Measurements from ENCODE around the gene MARK1. TPM values are rescaled to one million over a fixed set of nuclear protein-coding genes. Genes with fewer than 3 reads are reported as not detected.

Gene MARK1
- polyA plus RNA-seq, 4 donors, result 8.4 to 11.2 (median 10.8) TPM

DNA sequence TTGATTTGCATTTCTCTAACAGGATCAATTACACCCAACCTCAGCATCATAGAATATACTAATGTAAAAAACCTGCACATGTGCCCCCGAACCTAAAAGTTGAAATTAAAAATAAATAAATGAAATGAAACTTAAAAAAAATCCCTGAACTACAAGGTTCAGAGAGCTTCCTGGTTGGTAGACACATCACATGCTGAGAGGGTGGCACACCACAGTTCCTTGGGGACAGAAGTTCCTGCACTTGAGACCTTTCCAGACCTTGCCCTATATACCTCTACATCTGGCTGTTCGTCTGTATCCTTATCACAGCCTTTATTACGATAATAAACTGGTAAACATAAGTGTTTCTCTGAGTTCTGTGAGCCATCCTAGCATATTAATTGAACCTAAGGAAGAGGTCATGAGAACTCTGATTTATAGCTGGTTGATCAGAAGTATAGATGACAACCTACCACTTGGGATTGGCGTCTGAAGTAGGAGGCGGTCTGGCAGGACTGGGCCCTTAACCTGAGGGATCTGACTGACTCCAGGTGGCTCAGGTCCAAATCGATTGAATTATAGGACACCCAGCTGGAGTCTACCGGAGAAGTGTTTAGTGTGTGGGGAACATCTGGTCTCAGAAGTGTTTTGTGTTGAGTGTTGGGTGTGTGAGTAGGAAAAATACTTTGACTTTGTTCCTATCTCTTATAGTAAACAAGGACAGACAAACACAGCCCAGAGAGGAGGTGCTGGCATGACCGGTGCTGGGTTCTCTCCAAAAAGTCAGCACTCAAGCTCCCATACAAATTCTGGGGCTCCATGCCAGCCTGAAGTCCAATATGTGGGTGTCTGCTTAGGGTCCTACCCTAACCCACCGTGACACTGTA, 181.2 kb downstream of the MARK1 start:
- DNase-seq (ENCODE audit: low read depth in 4 of 4, low spot score in 3 of 4), result no peak

DNA sequence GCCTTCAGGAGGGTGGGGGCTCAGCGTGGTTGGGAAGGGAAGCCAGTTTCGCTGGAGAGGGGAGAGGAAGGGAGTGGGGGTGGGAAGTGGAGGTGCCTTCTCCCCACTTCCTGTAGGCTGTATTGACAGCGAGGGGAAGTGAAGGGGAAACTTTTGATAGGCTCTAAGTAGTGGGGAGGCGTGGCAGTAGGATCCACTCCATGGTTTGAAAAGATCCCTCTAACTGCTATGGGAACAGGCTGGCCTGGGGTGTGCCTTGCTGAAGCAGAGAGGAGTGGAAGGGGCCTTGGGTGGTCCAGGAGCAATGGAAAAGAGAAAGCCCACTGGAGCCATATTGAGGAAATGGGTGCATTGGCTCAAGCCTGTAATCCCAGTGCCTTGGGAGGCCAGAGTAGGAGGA, 182.4 kb downstream of the MARK1 start:
- no peak for DNase-seq (ENCODE audit: low read depth in 4 of 4, low spot score in 3 of 4)

DNA sequence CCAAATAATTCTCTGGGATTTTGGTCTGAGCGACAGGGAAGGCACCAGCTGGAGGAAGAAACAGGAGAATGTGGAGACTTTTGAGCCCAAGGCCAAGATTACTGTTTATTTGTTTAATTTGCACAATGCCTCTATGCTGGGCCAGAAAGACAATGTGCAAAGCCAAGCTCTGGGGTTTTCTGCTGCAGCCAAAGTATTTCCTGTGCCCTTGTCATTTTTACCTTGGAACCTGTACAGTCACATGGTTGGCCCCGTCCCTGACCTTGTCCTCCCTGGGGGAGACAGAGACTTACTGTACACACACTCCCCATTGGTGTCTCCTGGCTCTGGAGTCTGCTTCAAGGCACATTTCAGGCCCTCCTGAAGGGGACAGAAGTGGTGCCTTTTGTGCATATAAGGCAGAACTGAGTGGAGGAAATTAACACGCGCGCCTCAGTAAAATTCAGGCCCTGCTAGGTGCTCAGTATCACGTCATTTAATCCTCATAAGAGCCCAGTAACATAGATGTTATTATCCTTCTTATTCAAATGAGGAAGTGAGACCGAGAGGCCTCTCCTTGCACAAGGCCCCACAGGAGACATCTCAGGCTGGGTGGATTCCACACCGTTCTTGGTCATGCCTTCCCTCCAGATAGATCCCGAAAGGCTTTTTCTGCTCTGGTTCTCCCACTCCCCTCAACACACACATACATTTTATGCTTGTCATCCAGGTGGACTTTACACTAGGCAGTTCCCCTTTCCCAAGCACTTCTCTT, 183.3 kb downstream of the MARK1 start:
- no peak for DNase-seq (ENCODE audit: low read depth in 4 of 4, low spot score in 3 of 4)

Other genes with a start within 250 kb of the MARK1 start
- 10 to 100 TPM in 3 of 4 donors, 1 to 10 TPM in 1; 7.4 to 27.7 (median 22.2) TPM for gene C1orf115, start 162.2 kb downstream of the MARK1 start, polyA plus RNA-seq (ENCODE audit: insufficient read length in 4 of 4)
- 10 to 100 TPM; 12.5 to 53.1 (median 48.4) TPM for gene MTARC2, start 220.2 kb downstream of the MARK1 start, polyA plus RNA-seq (ENCODE audit: insufficient read length in 4 of 4)